Colon (tissue), 2 donors: ENCODE measurements around the gene TTLL7.
A peak's percentile ranks its signal among the peaks of the same experiment; 100 is the strongest.
"Not testable (repeated sequence)": the region's sequence is repeated elsewhere in the genome, so short reads cannot be mapped to it uniquely, and the experiment has no call there.

Source experiments
- FAIRE-seq: peaks from 2 replicates; lab custom pipeline; 2012; peaks lifted over from hg19 to GRCh38; lab: Jason Lieb, UNC
- donor health status: control.
- donor health status: control.

Gene TTLL7

DNA sequence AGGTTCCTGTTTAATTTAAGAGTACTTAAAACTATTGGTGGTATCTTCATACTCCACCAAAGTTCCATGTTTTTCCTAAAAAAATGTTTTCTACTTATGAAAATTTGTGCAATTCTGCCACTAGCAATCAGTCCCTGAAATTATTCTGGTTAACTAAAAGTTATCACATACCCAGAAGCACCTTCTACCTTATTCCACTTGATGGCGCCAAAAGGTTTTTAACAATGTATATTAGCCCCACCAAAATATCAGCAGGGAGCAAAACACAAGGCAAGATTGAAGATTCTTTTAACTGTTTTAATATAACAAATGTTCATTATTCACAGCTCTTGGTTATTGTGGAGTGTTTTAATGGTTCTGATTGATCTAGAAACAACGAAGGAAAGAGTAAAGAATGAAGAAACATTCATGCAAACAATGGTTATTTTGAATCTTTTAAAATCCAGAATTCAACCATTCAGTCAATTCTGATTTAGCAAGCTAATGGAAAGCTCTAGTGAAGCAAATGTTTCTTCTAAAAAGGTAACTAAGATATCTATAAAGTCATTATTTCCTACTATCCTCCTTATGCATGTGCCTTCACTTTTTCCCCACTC lies 67.2 kb downstream of the TTLL7 start:
- FAIRE-seq = peak; percentile 47

- FAIRE-seq = no peak
Observed at GRCh38 chr1:83929184-83929583, 69.7 kb downstream of the TTLL7 start.

DNA sequence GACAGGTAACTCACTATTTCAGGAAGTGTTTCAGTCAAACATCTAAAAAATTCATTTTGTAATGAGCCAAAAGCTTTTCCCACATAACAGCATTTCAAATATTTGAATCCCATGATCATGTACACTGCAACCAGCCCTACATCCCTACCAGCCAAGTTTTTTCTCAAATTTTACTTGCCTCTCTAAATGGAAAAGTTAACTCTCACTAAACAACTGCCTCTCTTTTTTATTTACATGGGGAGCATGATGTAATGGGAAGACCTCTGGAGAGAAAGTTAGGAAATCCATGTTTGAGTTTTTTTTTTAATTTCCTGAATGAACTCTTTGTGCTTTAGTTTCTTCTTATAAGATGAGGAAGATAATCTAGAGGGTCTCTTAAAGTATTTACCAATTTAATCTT lies 70.5 kb downstream of the TTLL7 start:
- FAIRE-seq = no peak

DNA sequence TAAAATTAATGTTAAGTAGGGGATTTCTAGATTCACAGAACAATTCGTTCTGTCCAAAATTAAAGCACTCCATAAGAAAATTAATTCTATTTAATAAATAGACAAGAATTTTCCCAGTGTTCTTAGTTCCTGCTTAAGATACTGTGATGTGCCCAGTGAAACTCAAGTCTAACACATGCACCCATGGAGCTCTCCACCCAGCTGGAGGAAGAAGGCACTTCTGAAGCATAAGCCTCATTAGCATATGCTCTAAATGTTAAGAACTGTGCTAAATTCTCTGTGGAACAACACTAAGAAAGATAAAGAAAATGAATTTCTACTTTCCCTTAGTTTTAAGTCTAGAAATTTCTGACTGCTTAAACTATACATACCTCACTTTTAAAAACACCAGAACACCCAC lies 71.2 kb downstream of the TTLL7 start:
- no peak for FAIRE-seq

- FAIRE-seq = no peak
Observed at GRCh38 chr1:83927061-83927460, 71.9 kb downstream of the TTLL7 start.

DNA sequence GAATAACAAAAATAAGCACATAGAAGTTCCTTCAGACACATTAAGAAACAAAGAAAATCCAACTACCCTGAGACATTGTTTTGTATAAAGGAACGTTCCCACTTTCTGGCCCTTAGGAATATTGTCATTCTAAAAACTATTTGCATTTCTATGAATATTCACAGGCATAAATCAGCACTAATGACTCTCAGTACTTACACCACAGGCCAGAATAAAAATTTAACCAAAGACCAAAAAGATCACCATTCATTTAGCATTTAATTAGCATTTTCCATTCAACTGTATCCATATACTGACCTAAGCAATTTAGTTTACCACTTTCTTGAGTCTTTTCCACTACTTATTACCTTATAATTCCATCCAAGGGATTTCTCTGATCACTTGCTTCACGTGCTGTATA lies 75.4 kb downstream of the TTLL7 start:
- no peak for FAIRE-seq

DNA sequence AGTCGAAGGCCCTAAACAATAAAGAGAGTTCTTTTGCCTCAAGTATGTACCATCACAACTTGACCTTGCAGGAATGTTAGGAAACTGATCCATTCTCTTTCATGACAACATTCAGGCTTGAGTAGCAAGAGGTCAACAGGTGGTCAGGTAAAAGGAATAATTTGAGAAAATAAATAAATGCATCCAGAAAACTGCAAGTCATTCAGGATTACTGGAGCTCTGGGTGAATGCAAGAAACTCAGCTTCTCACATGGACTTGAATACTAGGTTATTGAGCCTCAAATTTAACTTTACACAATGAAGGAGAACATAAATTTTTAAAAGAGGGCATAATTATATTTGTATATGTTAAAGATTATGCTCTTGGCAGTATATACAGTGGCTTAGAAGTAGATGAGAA lies 76.5 kb downstream of the TTLL7 start:
- no peak for FAIRE-seq

DNA sequence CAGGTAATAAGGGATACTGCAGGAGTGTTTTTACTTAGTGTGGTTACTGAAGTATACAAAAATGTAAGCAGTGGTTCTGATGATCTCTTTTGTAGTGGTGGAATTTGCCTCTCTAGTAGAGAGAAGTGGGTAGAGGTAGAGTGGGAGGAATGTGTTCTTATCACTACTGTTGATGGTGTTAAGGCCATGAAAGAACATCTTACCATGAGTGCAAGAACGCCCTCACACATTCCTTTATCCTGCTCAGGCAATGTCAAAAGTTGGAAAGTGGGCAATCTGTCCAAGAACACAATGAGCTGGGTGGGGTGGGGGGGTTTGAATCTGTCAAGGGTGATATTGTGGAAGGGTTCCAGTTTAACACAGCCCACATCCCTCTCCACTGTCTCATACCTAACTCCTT lies 78.6 kb downstream of the TTLL7 start:
- FAIRE-seq = no peak

DNA sequence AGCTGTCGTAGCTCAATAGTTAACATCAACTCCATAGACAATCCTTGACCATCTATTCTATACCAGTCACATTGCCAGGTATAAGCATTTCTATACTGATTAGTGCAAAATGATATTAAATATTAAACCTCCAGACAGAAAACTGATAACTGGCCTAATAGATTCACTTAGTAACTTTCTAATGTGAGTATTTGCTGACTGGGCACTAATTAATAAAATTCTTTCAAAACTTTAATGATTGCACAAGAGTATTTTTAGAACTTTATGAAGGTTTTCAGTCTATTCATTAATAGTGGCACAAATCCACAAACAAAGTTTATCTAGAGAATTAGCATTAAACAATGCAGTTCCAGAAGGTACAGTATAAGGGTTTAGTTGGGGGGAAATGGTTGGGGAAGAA lies 79.1 kb downstream of the TTLL7 start:
- no peak for FAIRE-seq

GRCh38 chr1:83918688-83919285 lies 80.1 kb downstream of the TTLL7 start:
- no peak for FAIRE-seq

DNA sequence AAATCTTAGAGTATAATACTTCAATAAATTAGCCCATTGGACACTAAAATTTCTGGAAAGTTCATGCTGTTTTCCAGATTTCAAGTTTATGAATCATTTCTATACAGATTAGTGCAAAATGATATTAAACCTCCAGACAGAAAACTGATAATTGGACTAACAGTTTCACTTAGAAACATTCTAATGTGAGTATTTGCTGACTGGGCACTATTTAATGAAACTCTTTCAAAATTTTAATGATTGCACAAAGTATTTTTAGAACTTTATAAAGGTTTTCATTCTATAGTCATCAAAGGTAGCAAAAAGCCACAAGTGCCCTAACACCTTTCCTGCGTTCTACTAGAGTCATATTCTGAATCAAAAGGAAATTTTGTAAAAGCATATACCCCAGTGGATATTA lies 81.0 kb downstream of the TTLL7 start:
- FAIRE-seq = no peak

- not testable (repeated sequence) for FAIRE-seq
Observed at GRCh38 chr1:83916094-83916493, 82.8 kb downstream of the TTLL7 start.

GRCh38 chr1:83912876-83913275 lies 86.1 kb downstream of the TTLL7 start:
- FAIRE-seq = no peak

GRCh38 chr1:83910461-83910860 lies 88.5 kb downstream of the TTLL7 start:
- no peak for FAIRE-seq

- FAIRE-seq = no peak
Observed at GRCh38 chr1:83909687-83910086, 89.2 kb downstream of the TTLL7 start.

DNA sequence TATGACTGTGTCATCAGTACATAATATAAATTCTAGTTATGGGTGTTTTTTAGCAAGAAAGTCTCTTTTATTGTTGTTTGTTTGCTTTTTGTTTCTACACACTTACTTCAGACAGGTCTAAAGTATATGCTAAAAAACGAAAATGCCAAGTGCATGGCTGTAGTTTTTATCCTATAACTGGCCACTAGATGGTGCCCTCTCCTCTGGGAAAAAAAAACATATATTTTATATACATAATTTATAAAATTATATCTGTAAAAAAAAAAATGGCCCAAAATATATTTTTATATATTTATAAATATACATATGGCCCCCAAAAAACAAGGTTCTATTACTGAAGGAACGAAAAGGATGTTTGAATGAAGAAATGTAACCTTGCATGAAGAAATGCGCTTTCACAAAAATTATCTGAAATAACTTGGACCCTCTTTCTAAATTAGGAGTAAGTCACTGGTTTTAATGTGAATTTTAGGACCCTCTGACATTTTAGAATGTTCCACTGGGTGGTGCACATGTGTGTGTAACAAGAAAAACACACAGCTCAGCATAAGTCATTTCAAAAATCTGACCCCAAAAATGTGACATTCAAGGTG lies 93.5 kb downstream of the TTLL7 start:
- peak; percentile 90 for FAIRE-seq

DNA sequence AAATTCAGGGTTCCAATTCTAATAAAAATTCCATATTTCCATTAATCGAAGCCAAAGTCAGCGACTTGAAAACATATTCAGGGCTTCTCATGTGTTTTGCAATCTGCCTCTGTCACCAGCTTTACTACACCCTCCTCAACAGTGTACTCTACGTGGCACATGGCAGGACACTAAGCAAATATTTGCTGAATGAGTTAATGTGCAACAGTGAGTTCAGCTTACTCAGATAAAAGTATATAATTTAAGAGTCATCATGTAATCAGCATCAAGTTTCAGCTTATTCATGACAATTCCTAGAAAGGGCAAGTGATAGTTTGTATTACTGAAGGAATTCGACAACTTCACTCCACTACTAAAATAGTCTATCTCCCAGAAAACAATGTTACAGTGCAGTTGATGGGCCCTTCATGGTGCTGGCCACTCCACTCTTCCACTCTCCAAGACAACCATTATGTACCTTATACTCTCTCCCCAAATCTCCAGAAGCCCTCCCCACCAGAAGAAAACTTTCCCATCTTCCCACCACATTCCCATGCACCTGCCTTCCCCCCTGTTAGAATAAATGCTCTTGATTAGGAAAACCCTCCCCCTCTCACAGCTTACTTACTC lies 97.3 kb downstream of the TTLL7 start:
- FAIRE-seq = no peak

DNA sequence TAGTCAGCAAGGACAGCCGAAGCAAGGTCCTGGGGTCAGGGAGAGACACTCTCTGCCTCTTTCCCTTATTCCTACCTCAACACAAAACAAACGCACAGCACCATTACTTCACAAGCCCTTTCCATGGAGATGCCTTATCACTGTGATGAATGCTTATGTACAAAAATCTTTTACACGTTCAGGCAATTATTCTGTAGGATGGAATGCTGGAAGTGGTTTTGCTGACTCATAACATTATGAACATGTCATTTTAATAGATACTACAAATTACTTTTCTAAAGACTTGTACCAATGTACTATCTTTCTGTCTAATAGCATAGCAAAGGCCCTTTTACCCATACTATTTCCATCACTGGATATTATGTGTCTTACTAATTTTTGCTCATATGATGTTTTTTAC lies 98.4 kb downstream of the TTLL7 start:
- FAIRE-seq = no peak

GRCh38 chr1:83897516-83897915 lies 101.4 kb downstream of the TTLL7 start:
- FAIRE-seq = no peak

DNA sequence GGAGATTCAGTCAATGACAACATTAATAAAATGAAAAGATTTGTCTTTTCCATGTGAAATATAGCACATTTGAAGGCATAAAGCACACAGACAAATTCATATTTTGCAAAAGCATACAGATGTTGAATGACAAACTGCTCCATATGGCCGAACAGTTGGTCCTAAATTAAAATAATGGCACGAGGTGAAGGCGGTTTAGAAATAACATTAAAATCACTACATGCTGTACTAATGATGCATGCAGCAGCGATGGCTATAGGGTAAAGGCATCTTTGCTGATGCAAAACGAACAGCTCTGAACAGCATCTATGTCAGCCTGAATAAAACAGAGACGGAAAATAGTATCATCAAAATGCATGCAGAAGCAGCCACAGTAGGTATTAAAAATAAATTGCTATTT lies 102.6 kb downstream of the TTLL7 start:
- no peak for FAIRE-seq

DNA sequence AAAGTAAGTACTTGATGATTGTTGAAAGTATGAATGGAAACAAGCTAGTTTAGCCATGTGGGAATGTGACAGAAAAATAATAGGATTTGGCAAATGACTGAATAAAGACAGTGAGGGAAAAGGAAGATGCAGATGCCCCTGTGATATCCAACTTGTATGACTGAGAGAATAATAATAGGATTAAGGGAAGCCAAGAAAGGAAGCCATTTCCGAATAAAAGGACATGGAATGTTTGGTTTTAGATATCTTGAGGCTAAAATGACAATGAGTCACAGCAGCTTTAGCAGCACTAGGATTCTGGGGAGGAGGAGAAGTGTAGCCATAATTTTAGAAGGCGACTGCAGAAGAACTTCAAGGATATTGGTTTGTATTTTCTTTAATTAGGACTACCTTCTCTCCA lies 109.2 kb downstream of the TTLL7 start:
- no peak for FAIRE-seq

DNA sequence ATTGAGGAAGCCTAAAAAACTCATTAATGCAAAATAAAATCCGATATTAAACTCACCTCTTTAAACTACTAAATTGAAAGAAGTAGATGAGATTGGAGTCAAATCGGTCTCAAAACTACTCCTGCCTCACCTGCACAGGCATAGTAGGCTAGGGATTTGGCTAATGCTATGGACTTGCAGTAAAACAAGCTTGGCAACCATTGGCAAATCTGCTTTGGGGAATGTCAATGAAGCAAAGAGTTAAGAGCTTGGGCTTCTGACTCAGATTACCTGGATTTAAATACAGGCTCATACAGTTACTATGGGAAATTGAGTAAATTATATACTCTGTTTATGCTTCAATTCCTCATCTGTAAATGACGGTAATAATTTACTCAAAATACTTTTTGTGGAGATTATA lies 111.4 kb downstream of the TTLL7 start:
- FAIRE-seq = no peak

DNA sequence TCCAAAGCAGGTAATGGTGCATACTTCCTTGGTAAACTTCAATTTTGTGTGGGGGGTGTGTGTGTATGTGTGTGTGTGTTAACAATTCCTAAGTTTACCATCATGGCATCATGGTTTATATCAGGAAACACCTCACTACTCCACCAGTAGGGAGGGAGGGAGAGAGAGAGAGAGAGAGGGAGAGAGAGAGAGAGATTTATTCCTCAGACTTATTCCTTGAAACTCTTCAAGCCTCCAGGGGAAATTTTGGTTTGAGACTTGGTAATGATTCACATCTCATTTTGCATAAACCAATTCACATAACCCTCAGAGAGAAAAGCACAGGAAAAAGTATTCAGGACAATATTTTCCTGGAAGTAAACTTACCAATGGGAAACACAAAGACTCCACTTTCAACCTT lies 115.0 kb downstream of the TTLL7 start:
- no peak for FAIRE-seq

- no peak for FAIRE-seq
Observed at GRCh38 chr1:83882906-83883305, 116.0 kb downstream of the TTLL7 start.
